HG02642 (cell line): Measurements from ENCODE around the gene SPEM2.
"Not testable (repeated sequence)": the region's sequence is repeated elsewhere in the genome, so short reads cannot be mapped to it uniquely, and the experiment has no call there.

ENCODE experiments used
- ATAC-seq: cut with Tn5 transposase; IDR thresholded peaks from one replicate; pipeline ENCODE4 v1.9.1; 2021; ENCODE audit warnings: mild to moderate bottlenecking; ENCODE audit not compliant: unreplicated experiment, poor library complexity

SPEM2 gene

GRCh38 chr17:7468290-7468689 is 42.9 kb downstream of the SPEM2 start:
- no peak for ATAC-seq

GRCh38 chr17:7468804-7469389 is 43.5 kb downstream of the SPEM2 start:
- ATAC-seq, result no peak

- ATAC-seq, result not testable (repeated sequence)
Observed at GRCh38 chr17:7469843-7470242, 44.4 kb downstream of the SPEM2 start.

GRCh38 chr17:7470457-7470973 is 45.1 kb downstream of the SPEM2 start:
- ATAC-seq, result not testable (repeated sequence)

GRCh38 chr17:7471729-7472128 is 46.3 kb downstream of the SPEM2 start:
- no peak for ATAC-seq

- not testable (repeated sequence) for ATAC-seq
Observed at GRCh38 chr17:7474767-7475166, 49.4 kb downstream of the SPEM2 start.

- no peak for ATAC-seq
Observed at GRCh38 chr17:7475764-7476422, 50.5 kb downstream of the SPEM2 start.

GRCh38 chr17:7476494-7476893 is 51.1 kb downstream of the SPEM2 start:
- no peak for ATAC-seq

GRCh38 chr17:7476951-7477350 is 51.5 kb downstream of the SPEM2 start:
- no peak for ATAC-seq
